Activated T-helper 1 cell treated with Interleukin-2 at 50 U/mL for 16 hours (primary cell): ENCODE data around the gene PPM1H.

Experiments used
- DNase-seq: peaks from one replicate; pipeline ENCODE4 v3.0.0-alpha.2; 2020; ENCODE audit warnings: low read depth

PPM1H gene

GRCh38 chr12:62713723-62714122 is 221.2 kb downstream of the PPM1H start:
- no peak for DNase-seq

- no peak for DNase-seq
Measured at GRCh38 chr12:62712681-62713573, 222.0 kb downstream of the PPM1H start.

GRCh38 chr12:62711631-62712241 is 223.2 kb downstream of the PPM1H start:
- no peak for DNase-seq

GRCh38 chr12:62709311-62709710 is 225.6 kb downstream of the PPM1H start:
- DNase-seq = no peak

GRCh38 chr12:62707939-62708338 is 227.0 kb downstream of the PPM1H start:
- no peak for DNase-seq

- no peak for DNase-seq
Measured at GRCh38 chr12:62705846-62706245, 229.1 kb downstream of the PPM1H start.

- no peak for DNase-seq
Measured at GRCh38 chr12:62703011-62703380, 232.0 kb downstream of the PPM1H start.

GRCh38 chr12:62701492-62701891 is 233.5 kb downstream of the PPM1H start:
- DNase-seq = no peak

GRCh38 chr12:62700091-62700880 is 234.7 kb downstream of the PPM1H start:
- no peak for DNase-seq

GRCh38 chr12:62698701-62699101 is 236.2 kb downstream of the PPM1H start:
- DNase-seq = no peak

- no peak for DNase-seq
Measured at GRCh38 chr12:62697893-62698292, 237.1 kb downstream of the PPM1H start.

GRCh38 chr12:62695696-62696095 is 239.3 kb downstream of the PPM1H start:
- no peak for DNase-seq

GRCh38 chr12:62694632-62695031 is 240.3 kb downstream of the PPM1H start:
- DNase-seq = no peak

GRCh38 chr12:62694116-62694515 is 240.8 kb downstream of the PPM1H start:
- DNase-seq = no peak

- no peak for DNase-seq
Measured at GRCh38 chr12:62693376-62694050, 241.4 kb downstream of the PPM1H start.

- no peak for DNase-seq
Measured at GRCh38 chr12:62692884-62693283, 242.1 kb downstream of the PPM1H start.

- DNase-seq = no peak
Measured at GRCh38 chr12:62691309-62691708, 243.6 kb downstream of the PPM1H start.

- no peak for DNase-seq
Measured at GRCh38 chr12:62689042-62689839, 245.7 kb downstream of the PPM1H start.

- DNase-seq = no peak
Measured at GRCh38 chr12:62686938-62687337, 248.0 kb downstream of the PPM1H start.

GRCh38 chr12:62684570-62685295 is 250.2 kb downstream of the PPM1H start:
- no peak for DNase-seq
